HCT116 (cell line): ENCODE measurements around the gene VPS11.

ENCODE experiments used
- CEBPB ChIP-seq: IDR thresholded peaks from 2 replicates; pipeline ENCODE4 v1.6.1; 2012; ENCODE audit warnings: low read depth
- CTCF ChIP-seq, 3 experiments: fragments of 200-600 bp in 1 of 3; sonication (generic) in 1 of 3; IDR thresholded peaks in 2 of 3; conservative IDR thresholded peaks in 1 of 3; 2 replicates each; pipeline ENCODE4 v1.5.1; 2012 to 2017; ENCODE audit warnings: low read depth in 2 of 3, low read length in 2 of 3, antibody characterized with exemption in 1 of 3, borderline replicate concordance in 1 of 3, control low read depth in 1 of 3, mild to moderate bottlenecking in 1 of 3, mixed read lengths in 1 of 3, mixed run types in 1 of 3, moderate library complexity in 1 of 3; ENCODE audit not compliant: insufficient read depth in 1 of 3
- ELF1 ChIP-seq: IDR thresholded peaks from 2 replicates; pipeline ENCODE4 v1.6.1; 2012; ENCODE audit warnings: low read depth, borderline replicate concordance
- EZH2 ChIP-seq: fragments of 200-600 bp; sonication (generic); IDR thresholded peaks from 2 replicates; pipeline ENCODE4 v1.6.1; 2017; ENCODE audit warnings: antibody characterized with exemption, mixed run types
- FOSL1 ChIP-seq: IDR thresholded peaks from 2 replicates; pipeline ENCODE4 v1.6.1; 2012; ENCODE audit warnings: low read depth
- POLR2A ChIP-seq: IDR thresholded peaks from 2 replicates; pipeline ENCODE4 v1.7.0; 2011; ENCODE audit warnings: borderline replicate concordance; ENCODE audit not compliant: insufficient read depth, insufficient read length; ENCODE audit errors: extremely low read depth
- POLR2AphosphoS5 ChIP-seq: IDR thresholded peaks from 2 replicates; pipeline ENCODE4 v1.6.1; 2011; ENCODE audit warnings: mild to moderate bottlenecking, low read depth, low read length, moderate library complexity
- RAD21 ChIP-seq: IDR thresholded peaks from 2 replicates; pipeline ENCODE4 v1.6.1; 2012; ENCODE audit warnings: low read depth, mild to moderate bottlenecking
- REST ChIP-seq: IDR thresholded peaks from 2 replicates; pipeline ENCODE4 v1.6.1; 2012; ENCODE audit warnings: low read depth
- TCF7L2 ChIP-seq: IDR thresholded peaks from 2 replicates; pipeline ENCODE4 v1.7.0; 2011; ENCODE audit warnings: borderline replicate concordance, inconsistent platforms; ENCODE audit not compliant: insufficient read depth, insufficient read length; ENCODE audit errors: extremely low read depth
- ZNF274 ChIP-seq: fragments of 200-500 bp; sonication (Bioruptor generic); IDR thresholded peaks from 2 replicates; pipeline ENCODE4 v1.6.1; 2014; ENCODE audit warnings: mild to moderate bottlenecking, low read depth, low read length, inconsistent platforms
- TF ChIP-seq, protein P1 (sequence below): IDR thresholded peaks from 2 replicates; pipeline ENCODE4 v1.6.1; 2012
- TF ChIP-seq, protein P2 (sequence below): IDR thresholded peaks from 2 replicates; pipeline ENCODE4 v1.6.1; 2011; ENCODE audit warnings: mild to moderate bottlenecking, low read length, moderate library complexity; ENCODE audit not compliant: insufficient replicate concordance; ENCODE audit errors: extremely low read depth

GRCh38 chr11:119101759-119102423, 34.3 kb downstream of the VPS11 start, which contains the start of gene DPAGT1:
- TF ChIP-seq CTCF (IDR thresholded peaks at IDR 0.05 in 2 of 3, conservative IDR thresholded peaks at IDR 0.05 in 1 of 3; ENCODE audit: borderline replicate concordance in 1 of 3, insufficient read depth in 1 of 3, low read depth in 2 of 3, low read length in 2 of 3) (no peak), POLR2A (no peak), REST (no peak), POLR2AphosphoS5 (peak; percentile 46), CEBPB (no peak), FOSL1 (no peak), RAD21 (no peak), ZNF274 (no peak), EZH2 (no peak), ELF1 (no peak), TCF7L2 (no peak)
- TF ChIP-seq, protein P1, sequence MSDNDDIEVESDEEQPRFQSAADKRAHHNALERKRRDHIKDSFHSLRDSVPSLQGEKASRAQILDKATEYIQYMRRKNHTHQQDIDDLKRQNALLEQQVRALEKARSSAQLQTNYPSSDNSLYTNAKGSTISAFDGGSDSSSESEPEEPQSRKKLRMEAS = no peak
- TF ChIP-seq, protein P2, sequence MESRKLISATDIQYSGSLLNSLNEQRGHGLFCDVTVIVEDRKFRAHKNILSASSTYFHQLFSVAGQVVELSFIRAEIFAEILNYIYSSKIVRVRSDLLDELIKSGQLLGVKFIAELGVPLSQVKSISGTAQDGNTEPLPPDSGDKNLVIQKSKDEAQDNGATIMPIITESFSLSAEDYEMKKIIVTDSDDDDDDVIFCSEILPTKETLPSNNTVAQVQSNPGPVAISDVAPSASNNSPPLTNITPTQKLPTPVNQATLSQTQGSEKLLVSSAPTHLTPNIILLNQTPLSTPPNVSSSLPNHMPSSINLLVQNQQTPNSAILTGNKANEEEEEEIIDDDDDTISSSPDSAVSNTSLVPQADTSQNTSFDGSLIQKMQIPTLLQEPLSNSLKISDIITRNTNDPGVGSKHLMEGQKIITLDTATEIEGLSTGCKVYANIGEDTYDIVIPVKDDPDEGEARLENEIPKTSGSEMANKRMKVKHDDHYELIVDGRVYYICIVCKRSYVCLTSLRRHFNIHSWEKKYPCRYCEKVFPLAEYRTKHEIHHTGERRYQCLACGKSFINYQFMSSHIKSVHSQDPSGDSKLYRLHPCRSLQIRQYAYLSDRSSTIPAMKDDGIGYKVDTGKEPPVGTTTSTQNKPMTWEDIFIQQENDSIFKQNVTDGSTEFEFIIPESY = no peak
